IMR-90 (cell line): ENCODE data around the gene F11.

Experiments used
- POLR2A ChIP-seq: IDR thresholded peaks from 2 replicates; pipeline ENCODE4 v1.6.1; 2012; ENCODE audit warnings: mild to moderate bottlenecking, low read depth, low read length
- RFX5 ChIP-seq: IDR thresholded peaks from 2 replicates; pipeline ENCODE4 v1.8.0; 2012; ENCODE audit warnings: low read depth, mild to moderate bottlenecking, low read length, moderate library complexity

DNA sequence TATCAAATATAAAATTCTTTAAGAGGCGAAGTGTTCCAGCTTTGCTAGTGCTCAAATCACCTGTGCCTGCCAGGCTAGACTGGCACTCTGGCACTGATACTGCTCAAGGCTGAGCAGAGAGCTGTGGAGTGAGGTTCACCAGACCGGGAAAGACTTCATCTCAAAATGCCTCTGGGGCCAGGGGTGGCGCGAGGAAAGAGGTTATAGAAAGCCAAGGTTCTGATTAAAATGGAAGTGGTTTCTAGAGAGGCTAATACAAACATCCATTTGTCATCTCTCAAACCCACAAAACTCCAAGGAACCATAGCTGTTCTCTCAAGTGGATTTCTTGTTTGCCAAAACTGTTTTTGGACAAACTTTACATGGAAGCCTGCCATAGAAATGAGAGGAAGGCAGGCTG lies 41.5 kb downstream of the F11 start:
- TF ChIP-seq RFX5 (no peak), POLR2A (no peak)
